ENCODE results near the gene DMXL2. TPM values are rescaled to one million over a fixed set of nuclear protein-coding genes. Genes with fewer than 3 reads are reported as not detected.
"Not testable (repeated sequence)": the region's sequence is repeated elsewhere in the genome, so short reads cannot be mapped to it uniquely, and the experiment has no call there.

The DMXL2 gene, protein sequence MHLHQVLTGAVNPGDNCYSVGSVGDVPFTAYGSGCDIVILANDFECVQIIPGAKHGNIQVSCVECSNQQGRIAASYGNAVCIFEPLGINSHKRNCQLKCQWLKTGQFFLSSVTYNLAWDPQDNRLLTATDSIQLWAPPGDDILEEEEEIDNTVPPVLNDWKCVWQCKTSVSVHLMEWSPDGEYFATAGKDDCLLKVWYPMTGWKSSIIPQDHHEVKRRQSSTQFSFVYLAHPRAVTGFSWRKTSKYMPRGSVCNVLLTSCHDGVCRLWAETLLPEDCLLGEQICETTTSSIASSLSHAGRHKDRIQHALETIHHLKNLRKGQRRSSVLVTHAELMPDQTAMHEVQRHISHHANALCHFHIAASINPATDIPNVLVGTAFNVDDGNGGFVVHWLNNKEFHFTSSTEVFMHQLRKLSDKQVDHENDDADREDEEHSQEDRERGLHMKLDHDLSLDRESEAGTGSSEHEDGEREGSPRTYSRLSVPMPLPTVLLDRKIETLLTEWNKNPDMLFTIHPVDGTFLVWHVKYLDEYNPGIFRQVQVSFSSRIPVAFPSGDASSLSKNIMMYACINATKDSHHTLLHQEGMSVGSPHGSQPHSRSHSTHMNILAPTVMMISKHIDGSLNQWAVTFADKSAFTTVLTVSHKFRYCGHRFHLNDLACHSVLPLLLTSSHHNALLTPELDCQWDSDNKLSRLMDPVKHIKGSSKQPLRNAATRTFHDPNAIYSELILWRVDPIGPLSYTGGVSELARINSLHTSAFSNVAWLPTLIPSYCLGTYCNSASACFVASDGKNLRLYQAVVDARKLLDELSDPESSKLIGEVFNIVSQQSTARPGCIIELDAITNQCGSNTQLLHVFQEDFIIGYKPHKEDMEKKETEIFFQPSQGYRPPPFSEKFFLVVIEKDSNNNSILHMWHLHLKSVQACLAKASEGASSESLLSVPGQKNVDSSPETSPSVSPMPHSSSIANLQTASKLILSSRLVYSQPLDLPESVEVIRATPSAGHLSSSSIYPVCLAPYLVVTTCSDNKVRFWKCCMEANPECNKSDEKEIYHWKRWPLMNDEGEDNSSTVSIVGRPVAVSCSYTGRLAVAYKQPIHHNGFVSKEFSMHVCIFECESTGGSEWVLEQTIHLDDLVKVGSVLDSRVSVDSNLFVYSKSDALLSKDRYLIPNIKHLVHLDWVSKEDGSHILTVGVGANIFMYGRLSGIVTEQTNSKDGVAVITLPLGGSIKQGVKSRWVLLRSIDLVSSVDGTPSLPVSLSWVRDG (N-terminal part only)
- total RNA-seq: 6.5 TPM
- long read RNA-seq, partial matches to known transcripts: 0 of 1 reads
- long read RNA-seq, other reads (novel, unspliced or antisense): 1 of 1 reads

DNA sequence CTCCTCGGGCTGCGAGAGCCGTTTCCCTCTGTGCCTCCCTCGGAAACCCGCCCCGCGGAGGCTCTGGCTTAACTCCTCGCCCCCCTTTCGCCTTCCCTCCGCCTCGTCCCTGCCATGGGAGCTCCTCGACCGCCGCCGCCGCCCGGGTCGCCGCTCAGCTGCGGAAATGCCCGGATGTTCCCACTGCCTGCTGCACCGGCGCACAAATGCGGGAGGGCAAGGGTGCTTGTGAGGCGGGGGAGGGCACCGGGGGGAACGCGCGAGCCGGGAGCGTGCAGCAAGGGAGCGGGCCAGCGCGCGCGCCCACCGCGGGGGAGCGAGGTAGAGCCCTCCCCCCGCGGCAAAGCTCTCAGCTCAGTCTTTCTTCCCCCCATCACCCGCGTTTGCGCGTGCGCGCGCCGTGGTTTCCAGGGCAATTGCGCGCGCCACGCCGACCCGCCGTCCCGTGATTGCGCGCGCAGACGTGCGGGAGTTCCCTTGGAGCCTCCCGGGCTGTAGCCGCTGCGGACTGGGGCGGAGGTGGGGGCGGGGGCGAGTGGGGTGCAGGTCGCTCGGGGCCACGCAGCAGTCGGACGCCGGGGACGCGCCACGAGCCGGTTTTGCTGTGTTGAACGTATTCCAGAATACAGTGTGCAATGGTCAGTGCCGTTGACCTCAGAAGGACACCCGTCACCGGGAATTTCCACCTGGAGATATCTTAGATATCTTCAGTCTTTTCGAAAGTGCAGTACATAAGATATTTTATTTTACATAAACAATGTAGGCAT, at the start of gene DMXL2:
Gene DMXL2, minus strand, starts transcription at position 168 of the 767 bp plus-strand sequence. CDS start 226 bp downstream, outside the sequence.
- DNase-seq (peak; percentile 92), ATAC-seq (ENCODE audit: poor library complexity) (peak; percentile 92)
- intact Hi-C loops (cut with DNase I): no loop called here

GRCh38 chr15:51672155-51672687, 49.6 kb upstream of the DMXL2 start:
- DNase-seq: no peak
- no peak for ATAC-seq (ENCODE audit: poor library complexity)
- intact Hi-C loops (cut with DNase I): no loop called here

DNA sequence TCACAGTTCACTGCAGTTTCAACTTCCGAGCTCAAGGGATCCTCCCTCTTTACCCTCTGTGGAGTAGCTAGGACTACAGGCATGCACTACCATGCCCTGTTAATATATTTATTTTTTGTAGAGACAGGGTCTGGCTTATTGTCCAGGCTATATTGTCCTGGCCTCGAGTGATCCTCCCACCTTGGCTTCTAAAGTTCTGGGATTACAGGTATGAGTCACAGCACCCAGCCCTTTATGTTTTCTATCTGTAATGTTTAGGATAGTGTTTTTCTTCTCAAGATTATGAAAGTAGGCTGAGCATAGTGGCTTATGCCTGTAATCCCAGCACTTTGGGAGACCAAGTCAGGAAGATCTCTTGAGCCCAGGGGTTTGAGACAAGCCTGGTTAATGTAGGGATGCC, 46.8 kb upstream of the DMXL2 start:
- no peak for ATAC-seq (ENCODE audit: poor library complexity)
- intact Hi-C loops (cut with DNase I): no loop called here
- DNase-seq: no peak

DNA sequence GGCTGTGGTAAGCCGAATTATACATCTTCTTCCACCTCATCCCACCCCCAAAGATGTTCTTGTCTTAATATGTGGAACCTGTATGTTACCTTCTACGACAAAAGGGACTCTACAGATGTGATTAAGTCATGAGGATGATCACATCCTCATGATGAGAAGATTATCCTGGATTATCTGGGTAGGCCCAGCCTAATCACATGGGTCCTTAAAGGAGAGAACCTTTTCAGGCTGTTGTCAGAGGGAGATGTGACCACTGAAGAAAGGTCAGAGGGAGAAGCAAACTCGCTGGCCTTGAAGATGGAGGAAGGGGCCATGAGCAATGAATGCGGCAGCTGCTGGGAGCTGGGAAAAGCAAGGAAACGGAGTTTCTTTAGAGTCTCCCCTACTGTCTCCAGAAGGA, 45.9 kb upstream of the DMXL2 start:
- ATAC-seq (ENCODE audit: poor library complexity) (no peak), DNase-seq (no peak)
- intact Hi-C loops (cut with DNase I): no loop called here

DNA sequence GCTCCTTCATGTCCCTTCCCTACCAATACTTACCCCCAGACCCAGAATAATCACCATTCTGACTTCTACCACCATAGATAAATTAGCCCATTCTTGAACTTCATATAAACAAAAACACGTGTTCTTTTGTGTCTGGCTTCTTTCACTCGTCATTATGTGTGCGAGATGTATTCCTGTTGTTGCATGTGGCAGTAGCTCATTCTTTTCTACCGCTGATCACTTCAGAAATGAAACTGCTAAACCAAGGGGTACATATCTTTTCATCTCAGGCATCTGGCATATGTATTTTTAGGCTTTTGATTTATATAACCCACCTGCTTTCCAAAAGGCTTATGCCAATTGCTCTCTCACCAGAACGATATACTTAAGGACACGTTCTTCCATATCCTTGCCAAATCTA, 44.9 kb upstream of the DMXL2 start:
- ATAC-seq (ENCODE audit: poor library complexity): no peak
- no peak for DNase-seq
- intact Hi-C loops (cut with DNase I): no loop called here

DNA sequence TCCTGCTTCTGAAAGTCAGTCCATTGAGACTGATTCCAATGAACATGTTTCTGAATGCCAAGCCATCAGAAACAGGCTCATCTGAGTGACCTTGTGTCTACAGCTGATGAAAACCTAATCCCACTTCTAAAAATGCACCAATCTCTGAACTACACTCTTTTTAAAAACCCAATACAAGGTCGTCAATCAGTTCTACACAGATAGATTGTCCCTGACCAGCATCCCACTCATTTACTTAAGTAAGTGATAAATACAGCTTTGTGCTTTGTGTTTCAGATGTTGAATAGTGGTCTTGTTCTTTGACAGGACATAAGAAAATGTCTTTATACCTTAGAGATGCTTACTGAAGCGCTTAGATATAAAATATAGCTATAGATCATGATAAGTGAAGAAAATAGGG, 38.5 kb upstream of the DMXL2 start:
- ATAC-seq (ENCODE audit: poor library complexity) (no peak), DNase-seq (no peak)
- intact Hi-C loops (cut with DNase I): no loop called here

- intact Hi-C loops (cut with DNase I): no loop called here
- DNase-seq: no peak
- ATAC-seq (ENCODE audit: poor library complexity): no peak
Observed at GRCh38 chr15:51658664-51659063, 36.1 kb upstream of the DMXL2 start.

- intact Hi-C loops (cut with DNase I); DNase-seq; ATAC-seq (ENCODE audit: poor library complexity): not testable (repeated sequence)
Observed at GRCh38 chr15:51655401-51656057, 33.0 kb upstream of the DMXL2 start.

- intact Hi-C loops (cut with DNase I): no loop called here
- no peak for ATAC-seq (ENCODE audit: poor library complexity)
Observed at GRCh38 chr15:51652084-51652668, 29.6 kb upstream of the DMXL2 start.

DNA sequence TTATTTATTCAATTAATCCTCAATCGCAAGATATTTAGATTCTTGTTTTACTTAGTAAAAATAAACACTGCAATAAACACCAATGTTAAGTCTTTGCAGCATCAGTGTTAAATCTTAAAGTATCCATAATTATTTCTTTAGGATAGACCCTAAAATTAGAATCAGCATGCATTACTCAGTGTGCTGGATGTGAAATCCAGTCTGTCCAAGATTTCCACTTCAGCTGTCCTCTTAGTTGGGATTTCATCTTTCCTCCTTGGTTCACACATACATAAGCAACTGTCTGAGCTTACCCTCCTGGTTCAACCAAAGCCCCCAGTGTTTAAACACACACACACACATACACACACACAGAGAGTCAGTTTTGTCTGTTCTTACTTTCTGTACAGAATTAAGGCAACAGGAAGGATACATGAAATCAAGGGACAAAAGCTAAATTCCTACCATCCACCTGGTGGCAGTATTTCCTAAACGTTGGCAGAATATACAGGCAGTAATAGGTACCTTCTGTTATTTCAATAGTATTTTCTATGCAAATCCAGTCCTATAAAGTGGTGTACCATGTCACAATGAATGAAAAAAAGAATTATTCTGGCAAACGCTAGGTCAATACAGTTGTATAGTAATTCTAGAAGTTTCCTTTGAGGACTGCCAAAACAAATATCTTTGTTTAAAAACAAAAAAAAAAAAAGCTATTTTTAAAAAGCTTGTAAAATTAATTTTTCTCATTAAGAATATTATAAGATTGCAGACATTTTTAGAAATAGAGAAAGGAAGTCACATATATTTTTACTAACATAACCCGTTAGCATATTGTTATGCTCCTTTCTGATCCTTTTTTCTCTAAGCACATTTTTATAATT, 27.3 kb upstream of the DMXL2 start:
- no peak for DNase-seq
- ATAC-seq (ENCODE audit: poor library complexity): peak; percentile 84

More at GRCh38 chr15:51652084-51652668, 29.6 kb upstream of the DMXL2 start:
- DNase-seq: no peak

GRCh38 chr15:51648643-51649042, 26.1 kb upstream of the DMXL2 start:
- not testable (repeated sequence) for ATAC-seq (ENCODE audit: poor library complexity); DNase-seq

More for the DNA sequence above, 27.3 kb upstream of the DMXL2 start:
- intact Hi-C loops (cut with DNase I): loop anchor here (2.0 kb wide), 1 partner anchor 127 kb away; no protein-coding TSS in a partner anchor

GRCh38 chr15:51648101-51648500, 25.5 kb upstream of the DMXL2 start:
- intact Hi-C loops (cut with DNase I); DNase-seq; ATAC-seq (ENCODE audit: poor library complexity): not testable (repeated sequence)

More at GRCh38 chr15:51648643-51649042, 26.1 kb upstream of the DMXL2 start:
- intact Hi-C loops (cut with DNase I): not testable (repeated sequence)

- intact Hi-C loops (cut with DNase I): no loop called here
- peak; percentile 70 for ATAC-seq (ENCODE audit: poor library complexity)
- DNase-seq: peak; percentile 66
Observed at GRCh38 chr15:51647128-51647562, 24.6 kb upstream of the DMXL2 start.

DNA sequence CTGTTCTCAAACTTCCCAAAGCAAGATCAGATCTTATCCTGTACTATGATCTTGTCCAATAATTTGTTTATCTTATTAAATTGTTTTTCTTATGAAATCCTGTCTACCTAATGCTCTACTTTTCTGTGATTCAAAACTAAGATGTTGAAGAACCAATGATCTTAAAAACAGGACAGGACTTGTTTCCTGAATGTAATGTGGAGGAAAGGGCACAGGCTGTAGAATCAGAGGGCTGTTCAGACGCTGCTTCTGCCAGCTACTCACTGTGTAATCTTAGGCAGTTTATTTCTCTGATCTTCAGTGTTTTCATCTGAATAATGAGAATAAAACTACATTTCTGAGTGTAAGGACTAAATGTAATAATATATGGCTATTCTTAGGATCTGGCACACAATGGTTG, 20.1 kb upstream of the DMXL2 start:
- DNase-seq (no peak), ATAC-seq (ENCODE audit: poor library complexity) (no peak)
- intact Hi-C loops (cut with DNase I): no loop called here

DNA sequence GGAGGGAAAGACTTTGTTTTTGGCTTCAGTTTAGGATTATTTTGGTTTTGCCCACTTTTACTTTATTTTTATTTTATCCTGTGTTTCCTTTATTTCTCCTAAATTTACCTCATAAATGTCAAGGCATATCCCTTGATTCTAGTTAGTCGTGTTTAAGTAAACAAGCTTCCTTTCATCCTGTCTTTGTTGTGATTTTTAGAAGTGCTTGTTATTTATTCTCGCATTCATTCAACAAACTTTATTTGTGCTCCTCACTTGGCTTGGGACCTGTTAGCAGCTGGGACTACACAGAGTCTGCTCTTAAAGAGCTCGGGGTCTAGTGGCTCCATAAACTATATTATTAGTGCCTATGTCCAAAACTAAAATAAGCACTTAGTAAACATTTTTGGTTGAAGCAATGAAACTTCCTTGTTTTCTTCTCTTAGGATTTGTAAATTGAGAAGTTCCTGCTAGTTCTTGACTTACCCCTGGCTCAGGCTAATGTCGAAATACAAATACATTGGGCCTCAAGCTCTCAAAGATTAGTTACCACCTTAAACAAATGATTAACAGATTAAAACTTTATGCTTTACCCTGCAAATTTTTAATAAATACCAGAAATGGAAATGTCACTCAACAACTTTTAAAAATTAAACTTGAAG, 19.0 kb upstream of the DMXL2 start:
- DNase-seq (no peak), ATAC-seq (ENCODE audit: poor library complexity) (no peak)
- intact Hi-C loops (cut with DNase I): no loop called here

All from Right ventricle myocardium superior (tissue), 1 donor.